ENCODE results near the gene COMT. TPM values are rescaled to one million over a fixed set of nuclear protein-coding genes. Genes with fewer than 3 reads are reported as not detected.

Gene COMT
- total RNA-seq, 4 donors from 2014 or later = 80.1 to 228 (median 190) TPM

DNA sequence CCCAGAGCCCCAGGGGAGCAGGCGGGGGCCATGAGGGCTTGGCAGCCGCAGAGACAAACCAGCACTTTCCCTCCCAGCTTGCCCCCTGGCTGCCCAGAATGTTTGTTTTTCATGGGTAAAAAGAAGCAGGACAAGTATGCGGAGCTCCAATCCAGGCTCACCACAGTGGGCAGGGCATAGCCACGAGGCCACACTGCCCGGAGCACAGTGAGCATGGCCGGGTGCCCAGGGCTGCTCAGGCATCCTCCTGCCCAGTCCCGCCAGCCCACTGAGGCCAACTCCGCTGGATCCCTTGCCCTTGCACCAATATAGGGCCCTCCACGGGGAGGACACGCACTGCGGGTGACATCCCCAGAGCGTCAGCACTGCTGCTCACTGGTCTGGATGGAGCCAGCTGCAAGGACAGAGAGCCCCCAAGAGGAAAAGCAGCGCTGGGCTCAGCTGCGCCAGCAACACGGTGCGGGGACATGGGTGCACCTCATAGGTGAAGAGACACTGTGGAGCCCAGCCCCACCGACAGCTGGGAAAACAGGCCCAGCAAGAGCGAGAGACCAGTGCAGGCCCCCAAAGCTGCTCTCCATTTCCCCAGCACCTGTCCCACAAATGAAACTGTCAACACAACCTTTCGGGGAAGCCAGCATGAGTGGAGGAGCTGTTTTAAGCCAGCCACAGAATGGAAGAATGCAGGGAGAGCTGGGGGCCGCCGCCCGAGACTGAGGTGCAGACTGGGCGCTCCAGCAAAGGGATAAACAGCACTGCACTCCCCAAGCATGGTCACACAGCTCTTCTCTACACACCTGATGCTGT, 50.3 kb downstream of the COMT start:
- TF ChIP-seq, protein P1, sequence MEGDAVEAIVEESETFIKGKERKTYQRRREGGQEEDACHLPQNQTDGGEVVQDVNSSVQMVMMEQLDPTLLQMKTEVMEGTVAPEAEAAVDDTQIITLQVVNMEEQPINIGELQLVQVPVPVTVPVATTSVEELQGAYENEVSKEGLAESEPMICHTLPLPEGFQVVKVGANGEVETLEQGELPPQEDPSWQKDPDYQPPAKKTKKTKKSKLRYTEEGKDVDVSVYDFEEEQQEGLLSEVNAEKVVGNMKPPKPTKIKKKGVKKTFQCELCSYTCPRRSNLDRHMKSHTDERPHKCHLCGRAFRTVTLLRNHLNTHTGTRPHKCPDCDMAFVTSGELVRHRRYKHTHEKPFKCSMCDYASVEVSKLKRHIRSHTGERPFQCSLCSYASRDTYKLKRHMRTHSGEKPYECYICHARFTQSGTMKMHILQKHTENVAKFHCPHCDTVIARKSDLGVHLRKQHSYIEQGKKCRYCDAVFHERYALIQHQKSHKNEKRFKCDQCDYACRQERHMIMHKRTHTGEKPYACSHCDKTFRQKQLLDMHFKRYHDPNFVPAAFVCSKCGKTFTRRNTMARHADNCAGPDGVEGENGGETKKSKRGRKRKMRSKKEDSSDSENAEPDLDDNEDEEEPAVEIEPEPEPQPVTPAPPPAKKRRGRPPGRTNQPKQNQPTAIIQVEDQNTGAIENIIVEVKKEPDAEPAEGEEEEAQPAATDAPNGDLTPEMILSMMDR (IDR thresholded peaks at IDR 0.05; ENCODE audit: low read depth) = no peak

DNA sequence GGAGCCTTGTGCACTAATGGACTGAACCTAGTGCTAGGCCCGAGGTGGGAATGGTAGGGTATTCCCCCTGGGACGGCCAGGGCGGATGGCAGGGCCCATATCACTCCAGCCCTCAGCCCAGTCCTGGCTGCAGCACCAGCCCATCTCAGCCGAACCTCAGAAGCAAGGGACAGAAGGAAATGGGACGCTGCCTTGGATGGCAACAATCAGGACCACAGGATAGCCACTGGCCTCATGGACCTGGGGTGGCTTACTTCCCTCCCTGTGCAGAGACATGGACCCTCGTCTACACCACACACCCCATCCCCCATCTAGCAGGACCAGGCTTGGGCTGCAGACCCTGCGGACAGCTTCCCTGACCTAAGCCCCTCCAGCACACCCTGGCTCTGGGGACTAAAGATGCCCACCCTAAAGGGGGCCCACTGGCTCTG, 50.9 kb downstream of the COMT start:
- TF ChIP-seq, protein P1 (IDR thresholded peaks at IDR 0.05; ENCODE audit: low read depth) = no peak

DNA sequence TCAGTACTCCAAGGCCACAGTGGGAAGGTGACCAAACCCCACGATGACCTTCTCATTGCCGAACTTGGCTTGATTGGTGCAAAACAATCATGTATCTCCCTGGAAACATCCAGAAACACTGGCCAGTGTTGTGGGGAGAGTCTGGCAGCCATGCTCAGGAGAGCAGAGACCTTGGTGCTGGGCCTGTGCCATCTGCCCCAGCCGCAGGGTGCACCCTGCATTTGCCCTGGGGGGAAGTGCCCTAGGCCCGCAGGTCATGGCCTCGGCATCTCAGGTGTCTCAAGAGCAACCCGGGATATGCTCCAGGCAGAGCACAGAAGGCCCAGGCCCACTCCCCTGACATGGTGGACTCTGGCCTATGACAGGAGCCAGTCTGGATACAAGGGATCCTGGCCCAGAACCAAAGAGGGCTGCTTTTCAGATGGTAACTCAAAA, 51.4 kb downstream of the COMT start:
- TF ChIP-seq, protein P1 (IDR thresholded peaks at IDR 0.05; ENCODE audit: low read depth) = no peak

DNA sequence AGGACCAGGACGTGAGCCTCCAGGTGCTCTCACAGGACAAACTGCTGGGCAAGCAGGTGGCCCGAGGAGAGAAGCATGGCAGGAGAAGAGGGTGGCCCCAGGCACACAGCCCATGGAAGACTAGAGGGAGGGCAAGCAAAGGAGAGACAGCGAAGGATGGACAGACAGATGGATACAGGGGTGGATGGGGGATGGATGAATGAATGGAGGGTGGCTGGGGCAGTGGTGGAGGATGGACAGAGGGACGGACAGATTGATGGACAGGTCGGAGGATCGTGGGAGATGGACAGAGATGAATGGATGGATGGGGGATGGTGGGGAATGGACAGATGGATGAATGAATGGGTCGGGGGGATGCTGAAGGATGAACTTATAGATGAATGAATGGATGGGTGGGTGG, 52.4 kb downstream of the COMT start:
- TF ChIP-seq, protein P1 (IDR thresholded peaks at IDR 0.05; ENCODE audit: low read depth) = no peak

DNA sequence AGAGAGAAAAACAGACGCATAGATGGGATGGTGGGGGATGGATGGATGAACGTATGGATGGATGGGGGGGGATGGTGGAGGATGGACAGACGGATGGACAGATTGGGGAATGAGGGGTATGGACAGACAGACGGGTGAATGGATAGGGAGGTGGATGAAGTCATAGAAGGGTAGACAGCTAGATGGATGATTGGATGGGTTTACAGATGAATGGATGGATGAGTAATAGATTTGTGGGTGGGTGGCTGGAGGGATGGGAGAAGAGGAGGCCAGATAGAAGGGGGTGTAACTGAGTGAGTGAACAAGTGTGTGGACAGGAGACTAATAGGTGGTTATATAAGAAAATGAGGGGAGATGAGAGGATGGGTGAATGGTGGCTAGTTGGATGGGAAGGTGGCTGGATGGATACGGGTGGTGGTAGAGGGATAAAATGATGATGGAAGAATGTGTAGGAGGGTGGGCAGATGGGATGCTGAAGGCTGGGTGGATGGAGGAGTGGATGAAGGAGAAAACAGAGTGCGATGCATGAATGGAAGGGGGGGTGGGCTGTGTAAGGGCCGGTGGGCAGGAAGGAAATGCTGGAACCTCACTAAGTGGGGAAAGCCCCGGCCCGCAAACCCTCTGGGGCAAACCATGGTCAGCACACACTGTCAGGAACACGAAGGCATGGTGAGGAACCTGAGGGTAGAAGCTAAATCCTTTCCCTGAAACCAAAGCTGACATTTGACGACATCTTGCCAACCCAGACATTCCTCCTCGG, 53.5 kb downstream of the COMT start:
- TF ChIP-seq, protein P1 (IDR thresholded peaks at IDR 0.05; ENCODE audit: low read depth) = no peak

DNA sequence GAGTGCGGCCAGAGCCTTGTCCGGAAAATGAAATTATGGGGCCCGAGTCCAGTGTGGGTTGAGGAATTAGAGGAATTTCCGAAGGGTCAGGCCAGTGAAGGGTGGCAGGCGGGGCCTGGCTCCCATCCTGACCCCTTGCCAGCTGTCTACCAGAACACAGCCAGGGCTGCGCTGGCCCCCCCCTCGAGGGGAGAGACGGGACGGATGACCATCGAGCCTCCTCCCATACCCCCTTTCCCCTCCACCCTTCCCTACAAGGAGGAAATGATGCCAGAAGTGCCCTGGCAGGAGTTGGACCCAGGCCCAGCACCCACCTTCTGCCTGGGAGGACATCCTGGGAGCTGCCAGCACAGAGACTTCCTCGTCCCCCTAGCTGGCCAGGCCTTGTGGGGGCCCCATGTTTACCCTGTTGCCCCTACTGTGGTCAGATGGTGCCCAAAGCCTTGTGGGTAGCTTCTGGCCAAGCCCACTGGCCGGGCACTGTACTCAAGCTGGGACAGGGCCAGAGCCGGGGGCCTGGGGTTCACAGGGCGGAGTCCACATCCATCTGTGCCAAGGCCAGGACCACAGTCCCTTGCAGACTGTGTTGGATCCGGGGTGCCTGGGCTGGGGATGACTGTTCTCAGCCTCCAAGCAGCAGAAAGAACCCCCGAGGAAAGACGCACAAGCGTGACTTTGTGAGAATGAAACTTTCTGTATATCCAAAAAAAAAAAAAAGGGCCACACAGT, 54.2 kb downstream of the COMT start:
- TF ChIP-seq, protein P1 (IDR thresholded peaks at IDR 0.05; ENCODE audit: low read depth) = no peak
